Stimulated activated CD8-positive, alpha-beta memory T cell treated with anti-CD3 and anti-CD28 coated beads, Interleukin-2, amount 100 ng/mL, for 48 hours (primary cell): ENCODE measurements around the gene POU2F3.

Experiments
- DNase-seq, 2 donors: peaks; one replicate each; pipeline ENCODE4 v3.0.0-alpha.2; 2020; ENCODE audit warnings: low read depth in 2 of 2

Gene POU2F3

GRCh38 chr11:120226242-120226641, 13.7 kb upstream of the POU2F3 start:
- no peak for DNase-seq

GRCh38 chr11:120226714-120227113, 13.2 kb upstream of the POU2F3 start:
- DNase-seq: no peak

- DNase-seq: no peak
These were observed 12.6 kb upstream of the POU2F3 start for GRCh38 chr11:120227228-120227852.

GRCh38 chr11:120228794-120229384, 11.1 kb upstream of the POU2F3 start:
- DNase-seq: no peak

- DNase-seq: no peak
These were observed 10.2 kb upstream of the POU2F3 start for GRCh38 chr11:120229451-120230424.

- no peak for DNase-seq
These were observed 9.4 kb upstream of the POU2F3 start for GRCh38 chr11:120230433-120231071.

GRCh38 chr11:120231963-120232362, 8.0 kb upstream of the POU2F3 start:
- no peak for DNase-seq

- no peak for DNase-seq
These were observed 6.6 kb upstream of the POU2F3 start for GRCh38 chr11:120233207-120233803.

- peak; percentile 45 to 58 for DNase-seq
These were observed 4.8 kb upstream of the POU2F3 start for GRCh38 chr11:120235024-120235628.

- no peak for DNase-seq
These were observed 3.5 kb upstream of the POU2F3 start for GRCh38 chr11:120236169-120237107.

GRCh38 chr11:120238968-120239620, 846 bp upstream of the POU2F3 start:
- DNase-seq: no peak

GRCh38 chr11:120240866-120241265, 926 bp downstream of the POU2F3 start:
- no peak for DNase-seq

GRCh38 chr11:120241277-120241676, 1.3 kb downstream of the POU2F3 start:
- DNase-seq: no peak

- DNase-seq: no peak
These were observed 3.3 kb downstream of the POU2F3 start for GRCh38 chr11:120243221-120243620.

- no peak for DNase-seq
These were observed 4.8 kb downstream of the POU2F3 start for GRCh38 chr11:120244476-120245365.

GRCh38 chr11:120245434-120245833, 5.5 kb downstream of the POU2F3 start:
- no peak for DNase-seq

GRCh38 chr11:120248551-120249278, 8.8 kb downstream of the POU2F3 start:
- no peak for DNase-seq
